Endothelial cell of umbilical vein (primary cell): ENCODE data around the gene COL20A1. TPM values are rescaled to one million over a fixed set of nuclear protein-coding genes. Genes with fewer than 3 reads are reported as not detected.
"Not testable (repeated sequence)": the region's sequence is repeated elsewhere in the genome, so short reads cannot be mapped to it uniquely, and the experiment has no call there.

Experiments
- BruUV-seq: library from RNA; stranded (reverse); fragments of 400-500 nt; replicated peaks from 2 replicates; lab custom pipeline; 2021; lab: Mats Ljungman, UMichigan
- CTCF ChIA-PET: fragments of 300-600, 350-600 bp; sonication (Branson Sonifier 250); formaldehyde crosslinking; loops from one replicate; lab custom pipeline; 2021; ENCODE audit warnings: antibody characterized with exemption, inconsistent platforms; lab: Charles Lee
- POLR2A ChIA-PET: fragments of 300-600, 350-600 bp; sonication (Branson Sonifier 250); formaldehyde crosslinking; loops from one replicate; lab custom pipeline; 2021; ENCODE audit warnings: antibody characterized with exemption, inconsistent platforms; lab: Charles Lee
- DNase-seq: peaks from one replicate; pipeline ENCODE4 v3.0.0-alpha.2; 2011; ENCODE audit warnings: low read depth, low spot score
- FAIRE-seq: peaks from 2 replicates; lab custom pipeline; 2011; peaks lifted over from hg19 to GRCh38; lab: Jason Lieb, UNC
- H2AFZ ChIP-seq: 2 replicates; pipeline ENCODE4 v1.6.0; 2012; ENCODE audit warnings: low read depth, low read length, control low read depth, inconsistent platforms
- H3K27ac ChIP-seq: 2 replicates; pipeline ENCODE4 v1.5.1; 2011; ENCODE audit warnings: low read depth, mild to moderate bottlenecking, control low read depth, low read length, moderate library complexity; ENCODE audit not compliant: insufficient read depth
- H3K27me3 ChIP-seq, 2 experiments: 2 replicates each; pipeline versions ENCODE4 v1.6.0 to v1.6.1; 2011; ENCODE audit warnings: low read length in 2 of 2, mixed read lengths in 1 of 2; ENCODE audit not compliant: control insufficient read depth in 2 of 2, insufficient read depth in 2 of 2
- H3K36me3 ChIP-seq, 2 experiments: 2 replicates in 1 of 2; 3 replicates in 1 of 2; pipeline ENCODE4 v1.5.1; 2011; ENCODE audit warnings: low read length in 2 of 2, mild to moderate bottlenecking in 1 of 2, moderate library complexity in 1 of 2; ENCODE audit not compliant: control insufficient read depth in 2 of 2, insufficient read depth in 2 of 2; ENCODE audit errors: extremely low read depth in 1 of 2
- H3K4me1 ChIP-seq: 3 replicates; pipeline ENCODE4 v1.5.1; 2011; ENCODE audit warnings: mild to moderate bottlenecking, low read length; ENCODE audit not compliant: control insufficient read depth, insufficient read depth; ENCODE audit errors: extremely low read depth
- H3K4me2 ChIP-seq: 2 replicates; pipeline ENCODE4 v1.6.1; 2011; ENCODE audit warnings: low read length, control low read depth, mixed read lengths; ENCODE audit not compliant: insufficient read depth
- H3K4me3 ChIP-seq, 3 experiments: fragments of 200-600 bp in 1 of 3; sonication (generic), shearing (Covaris generic) in 1 of 3; replicated peaks in 1 of 3; 2 replicates each; pipeline ENCODE4 v1.5.1; 2011 to 2016; ENCODE audit warnings: control low read depth in 3 of 3, low read length in 3 of 3, mild to moderate bottlenecking in 2 of 3, inconsistent platforms in 1 of 3, low read depth in 1 of 3, moderate library complexity in 1 of 3; ENCODE audit not compliant: insufficient read depth in 1 of 3
- H3K79me2 ChIP-seq: 2 replicates; pipeline ENCODE4 v1.6.0; 2012; ENCODE audit warnings: low read length, inconsistent platforms; ENCODE audit not compliant: control insufficient read depth, insufficient read depth
- H3K9ac ChIP-seq: replicated peaks from 2 replicates; pipeline ENCODE3; 2011; ENCODE audit warnings: low read length, control low read depth; ENCODE audit not compliant: insufficient read depth; ENCODE audit errors: extremely low read depth
- H3K9me1 ChIP-seq: replicated peaks from 3 replicates; pipeline ENCODE4 v1.6.0; 2011; ENCODE audit warnings: mild to moderate bottlenecking, low read length; ENCODE audit not compliant: control insufficient read depth, insufficient read depth; ENCODE audit errors: extremely low read depth
- H3K9me3 ChIP-seq: replicated peaks from 2 replicates; pipeline ENCODE4 v1.5.1; 2012; ENCODE audit warnings: low read length, inconsistent platforms; ENCODE audit not compliant: control insufficient read depth, insufficient read depth
- H4K20me1 ChIP-seq: replicated peaks from 2 replicates; pipeline ENCODE3; 2011; ENCODE audit warnings: mild to moderate bottlenecking, low read length; ENCODE audit not compliant: control insufficient read depth, insufficient read depth; ENCODE audit errors: extremely low read depth
- EZH2 ChIP-seq: IDR thresholded peaks from 2 replicates; pipeline ENCODE4 v1.6.1; 2012; ENCODE audit warnings: borderline replicate concordance, low read depth, mild to moderate bottlenecking, moderate library complexity, low read length, inconsistent platforms; ENCODE audit not compliant: severe bottlenecking
- FOS ChIP-seq: IDR thresholded peaks from 2 replicates; pipeline ENCODE4 v1.6.1; 2011; ENCODE audit warnings: mild to moderate bottlenecking, low read length, moderate library complexity, borderline replicate concordance; ENCODE audit not compliant: insufficient read depth
- GATA2 ChIP-seq: IDR thresholded peaks from 2 replicates; pipeline ENCODE4 v1.7.0; 2011; ENCODE audit warnings: low read depth, mild to moderate bottlenecking, moderate library complexity, mixed read lengths, low read length; ENCODE audit not compliant: insufficient read length, insufficient read depth
- JUN ChIP-seq: IDR thresholded peaks from 2 replicates; pipeline ENCODE4 v1.6.1; 2011; ENCODE audit warnings: borderline replicate concordance, low read depth; ENCODE audit not compliant: insufficient read length, insufficient read depth
- MAX ChIP-seq: IDR thresholded peaks from 2 replicates; pipeline ENCODE4 v1.6.1; 2011; ENCODE audit not compliant: insufficient read depth, insufficient read length
- MYC ChIP-seq: IDR thresholded peaks from one replicate; pipeline ENCODE4 v1.6.1; 2011; ENCODE audit warnings: mild to moderate bottlenecking, low read depth, low read length
- dilution Hi-C: fragments of 300-500 bp; cut with MboI; formaldehyde crosslinking; loops from one replicate; pipeline ENCODE4 v1.15.0; 2019; ENCODE audit warnings: low sequenced_read_pairs; ENCODE audit not compliant: extremely low pct_ligation_motif_present
- intact Hi-C: fragments of 100-400 bp; cut with micrococcal nuclease; formaldehyde crosslinking; loops from one replicate; pipeline ENCODE4 v1.10.0; 2022
- polyA plus RNA-seq, 4 experiments: library from polyadenylated mRNA; depleted of rRNA in 3 of 4; stranded (reverse) in 3 of 4; unstranded in 1 of 4; fragments of >200 nt; gene quantifications; 2 replicates each; pipeline versions ENCODE4 v1.2.1 to v1.2.3, GENCODE V29; 2011 to 2012; ENCODE audit warnings: missing spikeins in 1 of 4
- total RNA-seq: library from RNA; stranded (reverse); gene quantifications from 2 replicates; pipeline ENCODE4 v1.2.3, GENCODE V29; 2021

The COL20A1 gene
- total and polyA plus RNA-seq, 2 donors (not counting 3 experiments of a cell fraction or from before 2014, with no cell fraction given): not detected

DNA sequence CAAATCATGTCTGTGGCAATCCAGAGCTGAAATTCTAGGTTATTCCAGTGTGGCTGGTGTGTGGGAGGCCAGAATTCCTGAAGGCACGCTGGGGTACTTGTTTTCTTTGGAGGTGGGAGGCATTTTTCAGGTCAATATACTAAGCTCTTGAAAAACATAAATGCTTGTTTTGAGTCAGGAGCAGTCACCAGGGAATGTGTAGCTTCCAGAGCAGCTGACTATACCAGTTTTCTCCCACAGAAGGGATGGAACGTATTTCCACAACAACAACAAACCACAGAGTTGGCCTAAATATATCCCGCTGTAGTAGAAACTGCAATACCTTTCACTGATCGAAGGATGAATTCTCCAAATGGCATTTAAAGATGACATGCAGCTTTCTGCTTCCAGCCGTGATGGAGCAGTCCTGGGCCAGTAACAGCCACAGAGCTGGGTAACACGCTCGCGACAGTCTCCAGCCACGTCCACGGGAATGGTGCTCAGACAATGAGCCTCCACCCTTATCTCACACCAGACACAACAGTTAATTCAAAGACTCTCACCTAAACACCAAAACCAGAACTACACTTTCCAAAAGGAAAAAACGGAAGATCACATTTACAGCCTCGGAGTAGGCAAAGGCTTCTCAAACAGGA is 44.9 kb downstream of the COL20A1 start:
- Histone ChIP-seq H3K27ac (no peak overlapping the region), H3K9me3 (no peaks in the 10 kb centered on the region), H3K4me3 (no peak overlapping the region), H4K20me1 (no peaks in the 10 kb centered on the region), H3K27me3 (no peaks in the 10 kb centered on the region), H3K4me2 (no peak overlapping the region), H3K9ac (no peak overlapping the region), H3K36me3 (no peaks in the 10 kb centered on the region), H3K4me1 (no peaks in the 10 kb centered on the region), H3K9me1 (no peaks in the 10 kb centered on the region), H2AFZ (no peak overlapping the region), H3K79me2 (no peaks in the 10 kb centered on the region)
- POLR2A ChIA-PET: no interaction called here
- dilution Hi-C loops: no loop called here
- FAIRE-seq: no peak
- TF ChIP-seq EZH2: no peak
- no peak for TF ChIP-seq MAX
- TF ChIP-seq FOS: no peak
- TF ChIP-seq GATA2: no peak
- TF ChIP-seq MYC: no peak
- no peak for TF ChIP-seq JUN
- intact Hi-C loops: no loop called here
- BruUV-seq: no TSS peak
- DNase-seq: no peak
- CTCF ChIA-PET: no interaction called here

DNA sequence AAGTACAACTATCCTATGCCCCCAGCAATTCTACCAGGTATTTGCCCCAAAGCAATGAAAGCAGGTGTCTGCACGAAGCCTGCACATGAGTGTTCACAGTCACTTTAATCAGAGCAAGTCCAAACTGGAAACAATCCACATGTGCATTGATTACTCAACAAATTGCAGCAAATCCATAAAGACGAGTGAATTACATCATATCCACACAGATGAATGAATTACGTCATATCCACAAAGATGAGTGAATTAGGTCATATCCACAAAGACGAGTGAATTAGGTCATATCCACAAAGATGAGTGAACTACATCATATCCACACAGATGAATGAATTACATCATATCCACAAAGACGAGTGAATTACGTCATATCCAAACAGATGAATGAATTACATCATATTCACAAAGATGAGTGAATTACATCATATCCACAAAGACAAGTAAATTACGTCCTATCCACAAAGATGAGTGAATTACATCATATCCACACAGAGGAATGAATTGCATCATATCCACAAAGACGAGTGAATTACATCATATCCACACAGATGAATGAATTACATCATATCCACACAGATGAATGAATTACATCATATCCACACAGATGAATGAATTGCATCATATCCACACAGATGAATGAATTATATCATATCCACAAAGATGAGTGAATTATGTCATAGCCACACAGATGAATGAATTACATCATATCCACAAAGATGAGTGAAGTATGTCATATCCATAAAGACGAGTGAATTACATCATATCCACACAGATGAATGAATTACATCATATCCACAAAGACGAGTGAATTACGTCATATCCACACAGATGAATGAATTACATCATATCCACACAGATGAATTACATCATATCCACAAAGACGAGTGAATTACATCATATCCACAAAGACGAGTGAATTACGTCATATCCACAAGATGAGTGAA is 46.4 kb downstream of the COL20A1 start:
- BruUV-seq, H3K9ac ChIP-seq, intact Hi-C loops, DNase-seq, H3K27ac ChIP-seq, H3K79me2 ChIP-seq, H3K9me1 ChIP-seq, H3K4me1 ChIP-seq, dilution Hi-C loops, H4K20me1 ChIP-seq, H3K4me3 ChIP-seq, H3K36me3 ChIP-seq, FAIRE-seq, POLR2A ChIA-PET, H2AFZ ChIP-seq, H3K4me2 ChIP-seq, H3K9me3 ChIP-seq, H3K27me3 ChIP-seq, CTCF ChIA-PET: not testable (repeated sequence)

DNA sequence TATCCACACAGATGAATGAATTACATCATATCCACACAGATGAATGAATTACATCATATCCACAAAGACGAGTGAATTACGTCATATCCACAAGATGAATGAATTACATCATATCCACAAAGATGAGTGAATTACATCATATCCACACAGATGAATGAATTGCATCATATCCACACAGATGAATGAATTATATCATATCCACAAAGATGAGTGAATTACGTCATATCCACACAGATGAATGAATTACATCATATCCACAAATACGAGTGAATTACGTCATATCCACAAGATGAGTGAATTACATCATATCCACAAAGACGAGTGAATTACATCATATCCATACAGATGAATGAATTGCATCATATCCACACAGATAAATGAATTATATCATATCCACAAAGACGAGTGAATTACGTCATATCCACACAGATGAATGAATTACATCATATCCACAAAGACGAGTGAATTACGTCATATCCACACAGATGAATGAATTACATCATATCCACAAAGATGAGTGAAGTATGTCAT is 47.2 kb downstream of the COL20A1 start:
- H3K9me3 ChIP-seq, H3K79me2 ChIP-seq, CTCF ChIA-PET, dilution Hi-C loops, POLR2A ChIA-PET, H3K9me1 ChIP-seq, intact Hi-C loops, H3K27ac ChIP-seq, H4K20me1 ChIP-seq, DNase-seq, H3K36me3 ChIP-seq, H3K4me1 ChIP-seq, BruUV-seq, H3K27me3 ChIP-seq, H2AFZ ChIP-seq, H3K4me3 ChIP-seq, H3K4me2 ChIP-seq, FAIRE-seq, H3K9ac ChIP-seq: not testable (repeated sequence)
